ENCODE results near the gene ARID5B.

Gene ARID5B

GRCh38 chr10:61891906-61892585 lies 9.5 kb upstream of the ARID5B start:
- Histone ChIP-seq H3K9me3 (replicated peaks; ENCODE audit: insufficient read depth, low read length) (no peaks in the 10 kb centered on the region), H3F3A (ENCODE audit: insufficient read depth, low read length) (no peaks in the 10 kb centered on the region), H3K79me2 (ENCODE audit: low read length) (no peaks in the 10 kb centered on the region), H4K20me1 (ENCODE audit: insufficient read depth, low read length) (no peaks in the 10 kb centered on the region), H3K9me2 (replicated peaks; ENCODE audit: insufficient read depth, low read length) (no peaks in the 10 kb centered on the region), H3K4me3 (ENCODE audit: low read length) (no peak overlapping the region), H3K36me3 (replicated peaks; ENCODE audit: insufficient read depth, low read length) (no peaks in the 10 kb centered on the region), H3K4me1 (ENCODE audit: low read length) (peaks cover 3% of the 10 kb centered on the region; the same call in 1 of the 2 replicates), H2AFZ (ENCODE audit: low read length) (no peak overlapping the region), H3K9ac (ENCODE audit: low read length) (no peak overlapping the region), H3K27me3 (replicated peaks; ENCODE audit: insufficient read depth, low read length) (no peaks in the 10 kb centered on the region), H3K27ac (ENCODE audit: low read length) (no peak overlapping the region), H3K4me2 (ENCODE audit: low read depth, low read length) (no peak overlapping the region)
- TF ChIP-seq EZH2phosphoT487 (IDR thresholded peaks at IDR 0.05; ENCODE audit: low read length) (no peak), CTCF (IDR thresholded peaks at IDR 0.05; ENCODE audit: low read length) (no peak), EZH2 (optimal IDR thresholded peaks at IDR 0.05; ENCODE audit: low read depth, low read length) (no peak)
- no peak for DNase-seq

- TF ChIP-seq CTCF (IDR thresholded peaks at IDR 0.05; ENCODE audit: low read length), result no peak
- TF ChIP-seq EZH2phosphoT487 (IDR thresholded peaks at IDR 0.05; ENCODE audit: low read length), result no peak
- TF ChIP-seq EZH2 (optimal IDR thresholded peaks at IDR 0.05; ENCODE audit: low read depth, low read length), result no peak
Observed at GRCh38 chr10:61892961-61893360, 8.5 kb upstream of the ARID5B start.

GRCh38 chr10:61894133-61894532 lies 7.4 kb upstream of the ARID5B start:
- Histone ChIP-seq H2AFZ (ENCODE audit: low read length) (no peak overlapping the region), H3K79me2 (ENCODE audit: low read length) (0 out of 2 replicates have a peak, but pooled peaks cover 3% of the 10 kb centered on the region), H3K27ac (ENCODE audit: low read length) (no peak overlapping the region), H3K4me1 (ENCODE audit: low read length) (peaks cover 19% of the 10 kb centered on the region), H3K27me3 (replicated peaks; ENCODE audit: insufficient read depth, low read length) (no peaks in the 10 kb centered on the region), H3K9me3 (replicated peaks; ENCODE audit: insufficient read depth, low read length) (no peaks in the 10 kb centered on the region), H3K4me3 (ENCODE audit: low read length) (no peak overlapping the region), H3K9me2 (replicated peaks; ENCODE audit: insufficient read depth, low read length) (no peaks in the 10 kb centered on the region), H3K36me3 (replicated peaks; ENCODE audit: insufficient read depth, low read length) (no peaks in the 10 kb centered on the region), H3K4me2 (ENCODE audit: low read depth, low read length) (no peak overlapping the region), H3K9ac (ENCODE audit: low read length) (no peak overlapping the region), H4K20me1 (ENCODE audit: insufficient read depth, low read length) (no peaks in the 10 kb centered on the region), H3F3A (ENCODE audit: insufficient read depth, low read length) (peaks cover 14% of the 10 kb centered on the region)
- no peak for DNase-seq
- TF ChIP-seq EZH2phosphoT487 (IDR thresholded peaks at IDR 0.05; ENCODE audit: low read length) (no peak), EZH2 (optimal IDR thresholded peaks at IDR 0.05; ENCODE audit: low read depth, low read length) (no peak), CTCF (IDR thresholded peaks at IDR 0.05; ENCODE audit: low read length) (no peak)

More at GRCh38 chr10:61892961-61893360, 8.5 kb upstream of the ARID5B start:
- no peaks in the 10 kb centered on the region for H4K20me1 ChIP-seq (ENCODE audit: insufficient read depth, low read length)
- no peaks in the 10 kb centered on the region for H3K79me2 ChIP-seq (ENCODE audit: low read length)
- H3F3A ChIP-seq (ENCODE audit: insufficient read depth, low read length), result peaks cover 3% of the 10 kb centered on the region
- no peaks in the 10 kb centered on the region for H3K9me2 ChIP-seq (replicated peaks; ENCODE audit: insufficient read depth, low read length)
- DNase-seq, result no peak
- no peak overlapping the region for H3K4me3 ChIP-seq (ENCODE audit: low read length)
- peaks cover 10% of the 10 kb centered on the region for H3K4me1 ChIP-seq (ENCODE audit: low read length)
- no peaks in the 10 kb centered on the region for H3K36me3 ChIP-seq (replicated peaks; ENCODE audit: insufficient read depth, low read length)
- H3K27me3 ChIP-seq (replicated peaks; ENCODE audit: insufficient read depth, low read length), result no peaks in the 10 kb centered on the region
- H3K9ac ChIP-seq (ENCODE audit: low read length), result no peak overlapping the region
- no peak overlapping the region for H2AFZ ChIP-seq (ENCODE audit: low read length)
- H3K4me2 ChIP-seq (ENCODE audit: low read depth, low read length), result no peak overlapping the region
- H3K27ac ChIP-seq (ENCODE audit: low read length), result no peak overlapping the region
- H3K9me3 ChIP-seq (replicated peaks; ENCODE audit: insufficient read depth, low read length), result no peaks in the 10 kb centered on the region
